Measurements from ENCODE around the gene DFFA.

Gene DFFA

GRCh38 chr1:10472220-10473144 lies at the start of gene DFFA:
Gene DFFA (minus strand): TSS chr1:10472529. CDS start chr1:10472458, 71 bp downstream.
- in situ Hi-C loops (cut with HindIII; ENCODE audit: low sequenced_read_pairs), result no loop called here

DNA sequence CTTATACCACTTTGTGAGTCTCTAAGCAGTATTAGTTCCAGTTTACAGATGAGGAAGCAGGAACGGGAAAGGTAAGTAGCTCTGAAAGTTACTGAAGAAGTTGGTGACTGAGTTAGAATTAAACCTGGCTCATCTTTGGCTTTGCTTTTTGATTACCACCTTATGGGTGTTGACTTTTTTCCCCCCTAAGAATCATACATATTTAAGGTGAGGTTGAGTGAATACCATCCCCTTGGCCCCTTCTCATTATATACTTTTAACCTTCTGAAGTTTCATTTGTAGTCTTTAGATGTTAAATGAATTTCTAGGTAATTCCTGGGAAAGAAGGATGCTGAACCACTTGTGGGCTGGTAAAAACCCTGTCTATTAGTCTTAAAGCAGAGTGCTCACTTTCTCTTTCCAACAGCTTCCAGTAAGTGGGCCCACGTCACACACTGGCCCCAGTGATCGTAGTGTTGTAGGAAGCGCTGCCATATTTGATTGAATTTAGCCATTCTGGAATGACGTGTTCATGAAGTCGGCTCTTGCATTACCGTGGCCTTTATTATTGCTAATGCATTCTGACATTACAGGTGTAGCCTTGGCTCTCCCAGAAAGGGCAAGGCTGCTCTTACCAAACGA lies 49.3 kb upstream of the DFFA start:
- in situ Hi-C loops (cut with HindIII; ENCODE audit: low sequenced_read_pairs), result no loop called here

DNA sequence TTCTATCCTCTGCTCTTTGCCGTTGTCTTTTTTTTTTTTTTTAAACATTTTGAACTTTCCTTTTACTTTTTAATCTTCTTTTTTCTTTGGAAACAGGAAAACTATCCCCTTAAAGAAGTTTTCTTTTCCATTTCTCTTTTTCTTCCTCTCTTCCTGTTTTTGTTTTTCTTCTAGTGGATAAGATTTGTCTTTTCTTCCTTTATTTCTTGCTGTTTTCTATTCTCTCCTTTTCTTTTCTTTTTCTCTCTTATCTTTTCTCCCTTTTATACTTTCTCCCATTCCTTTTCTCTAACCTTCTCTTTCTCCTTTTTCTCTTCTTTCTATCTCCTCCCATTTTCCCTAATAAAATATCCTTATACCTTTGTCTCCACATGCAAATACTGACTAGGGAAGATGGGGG lies 48.6 kb upstream of the DFFA start:
- in situ Hi-C loops (cut with HindIII; ENCODE audit: low sequenced_read_pairs), result no loop called here

- in situ Hi-C loops (cut with HindIII; ENCODE audit: low sequenced_read_pairs), result no loop called here
Observed at GRCh38 chr1:10520497-10520896, 48.2 kb upstream of the DFFA start.

DNA sequence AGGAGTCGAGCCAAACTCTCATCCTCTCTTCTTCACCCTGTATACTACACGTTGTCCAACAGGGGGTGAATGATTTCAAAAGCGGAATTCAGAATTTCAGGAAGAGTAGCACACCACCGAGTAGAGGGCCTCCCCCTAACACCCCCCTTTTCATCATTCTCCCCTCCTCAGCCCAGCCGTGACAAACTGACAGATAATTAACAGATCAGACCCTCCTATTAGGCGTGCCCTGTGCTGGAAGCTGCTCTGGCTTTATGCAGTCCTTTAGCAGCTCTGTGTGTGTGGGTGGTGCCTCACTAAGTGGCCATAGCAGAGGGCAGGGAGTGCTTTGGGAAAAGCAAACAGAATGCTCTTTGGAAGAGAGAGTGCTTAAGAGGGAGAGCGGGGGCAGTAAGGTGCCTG lies 46.7 kb upstream of the DFFA start:
- in situ Hi-C loops (cut with HindIII; ENCODE audit: low sequenced_read_pairs), result no loop called here

DNA sequence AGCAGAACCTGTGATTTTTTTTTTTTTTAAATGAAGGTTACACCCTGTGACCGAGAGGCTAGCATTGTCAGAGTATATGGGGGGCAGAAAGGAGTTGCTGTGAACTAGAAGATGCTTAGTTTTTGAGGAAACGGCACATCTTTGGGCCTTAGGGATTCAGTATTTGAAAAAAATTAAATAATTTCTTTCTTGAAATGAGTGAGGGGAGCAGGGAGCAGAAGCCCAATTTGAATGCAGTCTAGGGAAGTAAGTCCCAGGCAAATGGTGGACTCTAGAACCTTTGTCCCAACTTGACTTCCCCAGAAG lies 45.3 kb upstream of the DFFA start:
- in situ Hi-C loops (cut with HindIII; ENCODE audit: low sequenced_read_pairs), result no loop called here

DNA sequence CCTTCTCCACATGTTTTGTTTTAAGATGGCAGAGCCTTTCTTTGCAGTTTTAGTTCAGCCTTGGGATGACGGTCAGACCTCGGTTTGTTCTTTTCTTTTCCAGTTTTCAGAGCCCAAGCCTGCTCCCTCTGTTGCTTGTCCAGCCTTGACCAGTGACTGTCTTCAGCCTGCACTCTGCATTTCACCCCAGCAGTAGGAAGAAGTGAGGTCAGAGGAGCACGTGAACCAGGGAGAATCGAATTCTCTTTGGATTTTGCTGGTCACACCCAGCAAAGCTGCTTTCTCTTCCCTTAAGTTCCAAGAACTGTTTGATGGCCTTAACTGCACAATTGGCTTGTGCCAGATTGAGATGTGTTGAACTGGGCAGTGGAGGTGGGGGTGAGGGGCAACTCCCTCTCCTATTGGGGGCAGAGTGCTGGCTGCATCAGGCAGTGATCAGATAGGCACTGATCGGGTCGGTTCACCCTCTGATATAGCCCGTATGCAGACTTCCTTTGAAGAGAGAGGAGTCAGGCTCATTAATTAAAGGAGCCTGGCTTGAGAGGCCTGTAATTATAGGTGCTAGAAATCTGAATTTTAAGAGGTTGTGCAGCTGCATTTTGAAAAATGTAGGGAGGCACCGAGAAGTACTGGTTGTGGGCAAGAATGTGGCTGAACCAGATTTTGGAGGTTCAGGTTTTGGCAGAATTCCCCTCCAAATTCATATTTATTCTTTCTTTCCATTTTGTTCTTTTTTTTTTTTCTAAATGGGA lies 44.8 kb upstream of the DFFA start:
- in situ Hi-C loops (cut with HindIII; ENCODE audit: low sequenced_read_pairs), result no loop called here

DNA sequence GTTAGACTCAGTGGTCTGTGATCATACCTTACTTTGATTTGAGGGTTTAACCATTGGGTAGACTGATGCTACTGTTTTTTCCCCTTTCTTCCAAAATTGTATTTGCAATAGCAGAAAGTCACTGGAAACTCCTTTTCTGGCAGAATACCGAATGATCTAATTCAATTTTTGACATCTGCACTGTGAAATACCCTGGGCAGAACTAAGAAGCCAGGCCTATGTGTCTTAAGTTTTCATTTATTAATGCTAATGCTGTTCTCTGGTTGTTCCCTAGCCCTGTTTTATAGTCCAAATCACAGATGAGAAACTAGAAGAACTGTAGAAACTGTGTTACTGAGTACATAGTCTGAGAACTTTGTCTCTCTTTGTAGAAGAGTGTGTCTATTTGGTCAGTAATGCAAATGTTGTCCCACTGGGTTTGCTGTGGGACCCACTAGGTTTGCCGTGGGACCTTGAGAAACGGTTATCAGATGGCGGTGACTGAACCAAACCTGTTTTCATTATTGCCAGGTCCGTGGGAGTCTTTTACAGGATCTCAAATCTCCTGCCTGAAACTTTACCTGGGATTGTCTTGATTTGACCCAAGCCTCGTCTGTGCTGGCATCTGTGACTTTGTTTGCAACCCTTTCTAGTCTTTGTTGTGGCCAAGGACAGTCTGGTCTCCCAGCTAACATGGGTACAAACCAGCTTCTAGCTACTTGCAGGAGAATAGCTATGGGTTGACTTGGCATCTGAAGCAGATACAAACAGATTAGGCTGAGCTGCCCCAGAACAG lies 43.8 kb upstream of the DFFA start:
- in situ Hi-C loops (cut with HindIII; ENCODE audit: low sequenced_read_pairs), result no loop called here

- in situ Hi-C loops (cut with HindIII; ENCODE audit: low sequenced_read_pairs), result no loop called here
Observed at GRCh38 chr1:10515301-10515975, 43.1 kb upstream of the DFFA start.

GRCh38 chr1:10514490-10515235 lies 42.3 kb upstream of the DFFA start:
- in situ Hi-C loops (cut with HindIII; ENCODE audit: low sequenced_read_pairs), result no loop called here

- in situ Hi-C loops (cut with HindIII; ENCODE audit: low sequenced_read_pairs), result no loop called here
Observed at GRCh38 chr1:10513199-10513598, 40.9 kb upstream of the DFFA start.

DNA sequence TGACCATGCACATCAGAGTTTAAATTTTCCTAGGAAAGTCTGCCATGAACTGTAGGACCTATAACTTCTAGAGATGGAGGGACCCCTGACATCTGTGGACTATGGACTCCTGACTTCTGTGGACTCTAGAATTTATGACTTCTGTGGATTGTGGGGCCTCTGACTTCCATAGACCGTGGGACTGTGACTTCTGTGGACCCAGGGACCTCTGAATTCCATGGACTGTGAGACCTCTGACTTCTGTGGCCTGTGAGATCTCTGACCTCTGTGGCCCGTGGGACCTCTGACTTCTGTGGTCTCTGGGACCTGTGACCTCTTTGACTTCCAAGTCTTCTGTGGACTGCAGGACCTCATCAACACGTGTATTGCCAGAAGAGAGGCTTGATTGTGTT lies 39.2 kb upstream of the DFFA start:
- in situ Hi-C loops (cut with HindIII; ENCODE audit: low sequenced_read_pairs), result no loop called here

- in situ Hi-C loops (cut with HindIII; ENCODE audit: low sequenced_read_pairs), result no loop called here
Observed at GRCh38 chr1:10510520-10511493, 38.5 kb upstream of the DFFA start.

GRCh38 chr1:10509809-10510509 lies 37.6 kb upstream of the DFFA start:
- in situ Hi-C loops (cut with HindIII; ENCODE audit: low sequenced_read_pairs), result no loop called here

DNA sequence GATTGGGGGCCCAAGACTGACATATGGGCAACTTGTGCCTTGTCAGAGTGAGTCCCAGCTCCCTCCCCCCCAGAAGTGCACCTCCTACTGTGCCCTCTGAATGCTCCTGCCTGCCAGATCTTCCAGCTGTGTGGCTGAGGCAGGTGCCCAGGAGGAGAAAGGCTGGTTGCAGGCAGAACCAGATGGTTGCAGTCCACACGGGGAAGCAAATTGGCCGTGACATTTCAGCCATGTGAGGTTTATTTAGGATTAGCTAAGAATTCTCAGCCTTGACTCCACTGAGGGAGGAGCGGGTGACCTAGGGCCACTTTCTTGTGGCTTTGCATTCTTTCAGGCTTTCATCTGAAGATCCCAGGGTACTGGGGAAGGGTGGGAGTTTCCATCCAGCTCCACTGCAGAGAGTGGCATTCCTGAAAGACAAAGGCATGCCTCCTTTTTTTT lies 36.2 kb upstream of the DFFA start:
- in situ Hi-C loops (cut with HindIII; ENCODE audit: low sequenced_read_pairs), result no loop called here

DNA sequence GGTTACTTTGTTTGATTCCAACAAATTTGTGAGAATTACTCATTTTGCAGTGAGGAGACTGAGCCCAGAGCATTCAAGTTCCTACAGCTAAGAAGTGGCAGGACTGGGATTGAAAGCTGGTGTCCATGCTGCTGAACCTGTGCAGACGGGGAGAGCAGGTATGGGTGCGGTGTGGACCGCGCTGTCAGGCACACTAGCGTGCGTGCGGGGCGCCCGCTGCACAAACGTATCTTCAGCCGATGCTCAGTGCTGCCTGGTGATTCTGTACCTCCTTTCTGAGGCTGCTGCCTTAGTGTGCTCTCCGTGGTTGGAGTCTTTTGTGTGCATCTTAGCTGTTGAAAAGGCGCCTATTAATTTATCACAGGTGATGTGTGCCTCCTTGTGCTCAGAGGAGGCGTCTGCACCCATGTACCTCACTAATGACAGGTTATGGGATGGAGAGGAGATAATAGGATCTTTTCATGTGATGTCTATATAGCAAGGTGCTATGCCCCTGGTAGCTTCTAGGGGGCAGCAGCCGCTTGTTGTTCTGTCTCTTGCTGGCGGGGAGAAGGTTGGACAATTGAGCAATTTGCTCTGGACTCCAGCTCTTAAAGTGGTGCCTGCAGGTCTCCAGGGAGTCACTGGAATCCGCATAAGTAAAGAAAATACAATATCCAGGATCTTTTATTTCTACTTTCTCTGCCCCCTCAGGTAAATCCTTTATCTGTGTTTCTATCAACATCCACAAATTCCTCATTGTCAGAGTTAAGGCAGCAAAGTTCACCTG lies 35.0 kb upstream of the DFFA start:
- in situ Hi-C loops (cut with HindIII; ENCODE audit: low sequenced_read_pairs), result no loop called here

DNA sequence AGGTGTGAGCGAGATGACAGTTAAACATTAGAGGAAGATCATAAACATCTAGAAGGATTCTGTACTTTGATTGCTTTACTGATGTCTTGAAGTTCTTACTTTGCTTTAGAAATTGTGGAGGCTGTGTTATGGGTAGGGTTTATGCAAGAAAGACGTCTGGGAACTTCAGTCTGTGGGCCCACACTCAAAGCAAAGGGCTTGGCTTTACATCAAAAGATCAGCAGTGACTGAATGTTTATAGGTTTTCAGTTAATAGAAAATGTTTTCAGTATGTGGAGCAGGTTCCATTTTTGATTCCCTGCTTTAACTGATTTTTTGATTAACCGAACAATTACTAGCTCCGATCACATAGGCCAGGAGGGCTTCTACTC lies 34.3 kb upstream of the DFFA start:
- in situ Hi-C loops (cut with HindIII; ENCODE audit: low sequenced_read_pairs), result no loop called here
